Ascending aorta (tissue), 2 donors: ENCODE results near the gene DNAJB8. TPM values are rescaled to one million over a fixed set of nuclear protein-coding genes. Genes with fewer than 3 reads are reported as not detected.

Experiments
- DNase-seq, 2 donors: peaks; one replicate each; pipeline ENCODE4 v3.0.0-alpha.2; 2019; ENCODE audit warnings: low spot score in 2 of 2
- H3K27ac ChIP-seq, 2 donors: fragments of 200-600 bp; sonication (generic); one replicate each; pipeline ENCODE4 v1.5.1; 2016 to 2017; ENCODE audit warnings: mild to moderate bottlenecking in 1 of 2
- H3K27me3 ChIP-seq: fragments of 200-600 bp; sonication (generic); one replicate; pipeline ENCODE4 v1.5.1; 2017
- H3K36me3 ChIP-seq, 2 donors: fragments of 200-600 bp; sonication (generic); one replicate each; pipeline ENCODE4 v1.5.1; 2016
- H3K4me1 ChIP-seq, 2 donors: fragments of 200-600 bp; sonication (generic); one replicate each; pipeline ENCODE4 v1.5.1; 2016 to 2017; ENCODE audit warnings: mild to moderate bottlenecking in 1 of 2
- H3K4me3 ChIP-seq, 2 donors: fragments of 200-600 bp; sonication (generic); one replicate each; pipeline ENCODE4 v1.5.1; 2016 to 2017; ENCODE audit warnings: mild to moderate bottlenecking in 1 of 2
- H3K9me3 ChIP-seq, 2 donors: fragments of 200-600 bp; sonication (generic); one replicate each; pipeline ENCODE4 v1.5.1; 2016
- CTCF ChIP-seq, 3 experiments: fragments of 200-600 bp in 2 of 3; fragments of 450-650 bp in 1 of 3; sonication (generic) in 2 of 3; IDR thresholded peaks; one replicate each; pipeline ENCODE4 v1.5.1; 2016 to 2019; ENCODE audit warnings: antibody characterized with exemption in 3 of 3, mild to moderate bottlenecking in 1 of 3, moderate library complexity in 1 of 3
- intact Hi-C: fragments of 100-400 bp; cut with DNase I; formaldehyde crosslinking; loops from one replicate; pipeline ENCODE4 v1.15.1; 2023
- total RNA-seq: library from RNA; depleted of rRNA; stranded (reverse); fragments of >200 nt; gene quantifications from one replicate; pipeline ENCODE4 v1.1.0, GENCODE V29; 2016

Gene DNAJB8
- total RNA-seq, 1 donor from 2014 or later, result not detected

GRCh38 chr3:128488636-128488990, 21.9 kb upstream of the DNAJB8 start:
- Histone ChIP-seq H3K27ac (peak overlapping the region; percentile 22 to 31), H3K4me3 (peak overlapping the region; percentile 47 to 71), H3K4me1 (peaks cover 23 to 45% of the 10 kb centered on the region in 2 donors), H3K27me3 (peaks cover 74% of the 10 kb centered on the region), H3K9me3 (no peaks in the 10 kb centered on the region), H3K36me3 (no peaks in the 10 kb centered on the region)
- no peak for TF ChIP-seq CTCF (IDR thresholded peaks at IDR 0.05)
- no peak for DNase-seq
- intact Hi-C loops, result loop anchor here (5.0 kb wide), 1 partner anchor 119 kb away; no protein-coding TSS in a partner anchor

GRCh38 chr3:128487813-128488635, 21.3 kb upstream of the DNAJB8 start:
- H3K27me3 ChIP-seq, result peaks cover 70% of the 10 kb centered on the region
- intact Hi-C loops, result loop anchor here (5.0 kb wide), 1 partner anchor 119 kb away; no protein-coding TSS in a partner anchor

DNA sequence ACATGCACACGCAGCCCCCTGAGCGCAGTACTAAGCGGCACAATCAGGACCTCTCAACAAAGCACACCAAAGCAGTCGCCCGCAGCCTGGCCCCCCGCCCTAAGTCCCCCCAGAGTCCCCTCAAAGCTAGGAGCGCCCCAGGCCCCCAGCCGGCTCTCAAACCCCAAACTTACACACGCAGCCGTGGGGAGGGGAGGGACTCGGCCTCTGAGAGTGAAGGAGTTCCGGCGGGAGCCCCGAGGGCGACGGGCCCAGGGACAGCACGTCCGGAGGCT, 20.8 kb upstream of the DNAJB8 start:
- no peak for DNase-seq
- Histone ChIP-seq H3K4me3 (peak overlapping the region; percentile 47 to 71), H3K36me3 (no peaks in the 10 kb centered on the region), H3K4me1 (peaks cover 20 to 39% of the 10 kb centered on the region in 2 donors), H3K27ac (no peak overlapping the region), H3K9me3 (no peaks in the 10 kb centered on the region), H3K27me3 (peaks cover 69% of the 10 kb centered on the region)
- no peak for TF ChIP-seq CTCF (IDR thresholded peaks at IDR 0.05)
- intact Hi-C loops, result loop anchor here (5.0 kb wide), 1 partner anchor 120 kb away; no protein-coding TSS in a partner anchor

More at GRCh38 chr3:128487813-128488635, 21.3 kb upstream of the DNAJB8 start:
- peak in 1 of 2 donors; percentile 83 for DNase-seq
- Histone ChIP-seq H3K9me3 (no peaks in the 10 kb centered on the region), H3K27ac (peak overlapping the region in 1 of 2 donors; percentile 20), H3K4me1 (peaks cover 23 to 45% of the 10 kb centered on the region in 2 donors), H3K36me3 (no peaks in the 10 kb centered on the region), H3K4me3 (peak overlapping the region; percentile 47 to 71)
- no peak for TF ChIP-seq CTCF (IDR thresholded peaks at IDR 0.05)

DNA sequence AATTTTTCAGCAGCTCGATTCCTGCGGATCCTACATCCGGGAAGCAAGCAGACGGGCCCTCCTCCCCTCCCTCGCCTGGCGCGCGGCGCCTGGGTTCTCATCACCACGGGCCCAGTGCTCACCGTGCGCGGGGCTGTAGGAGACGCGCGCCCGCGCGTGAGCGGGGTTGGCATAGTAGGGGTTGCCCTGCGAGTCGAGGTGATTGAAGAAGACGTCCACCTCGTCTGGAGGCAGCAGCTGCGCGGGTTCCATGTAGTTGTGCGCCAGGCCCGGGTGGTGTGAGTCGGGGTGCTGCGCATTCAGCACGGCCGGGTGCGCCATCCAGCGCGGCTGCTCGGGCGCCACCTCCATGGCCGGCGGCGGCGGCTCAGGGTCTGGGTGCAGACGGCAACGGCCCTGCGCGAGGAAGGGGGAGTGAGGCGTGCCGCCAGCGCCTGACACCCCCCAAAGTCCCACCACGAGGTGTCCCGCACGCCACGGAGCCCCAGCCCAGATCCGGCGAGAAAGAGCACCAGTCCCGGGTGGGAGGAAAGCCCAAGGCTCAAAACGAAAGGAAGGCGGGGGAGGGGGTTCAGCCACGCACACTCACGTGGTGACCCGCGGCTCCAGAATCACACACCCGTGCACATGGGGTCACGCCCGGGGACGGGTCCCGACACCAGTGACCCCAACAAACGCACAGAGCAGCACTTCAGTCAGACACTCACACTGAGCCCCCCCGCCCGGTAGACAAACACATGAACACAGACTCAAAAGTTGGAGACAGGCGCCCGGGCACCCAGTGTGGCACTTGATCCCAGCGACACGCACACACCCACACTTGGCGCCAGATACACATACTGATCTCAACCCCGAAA, 20.2 kb upstream of the DNAJB8 start:
- no peaks in the 10 kb centered on the region for H3K9me3 ChIP-seq
- intact Hi-C loops, result loop anchor here (5.0 kb wide), 1 partner anchor 120 kb away; no protein-coding TSS in a partner anchor
- no peak overlapping the region for H3K27ac ChIP-seq
- TF ChIP-seq CTCF (IDR thresholded peaks at IDR 0.05), result no peak
- H3K27me3 ChIP-seq, result peaks cover 65% of the 10 kb centered on the region
- no peak for DNase-seq
- peak overlapping the region; percentile 47 to 71 for H3K4me3 ChIP-seq
- H3K36me3 ChIP-seq, result no peaks in the 10 kb centered on the region
- peaks cover 20 to 36% of the 10 kb centered on the region in 2 donors for H3K4me1 ChIP-seq

DNA sequence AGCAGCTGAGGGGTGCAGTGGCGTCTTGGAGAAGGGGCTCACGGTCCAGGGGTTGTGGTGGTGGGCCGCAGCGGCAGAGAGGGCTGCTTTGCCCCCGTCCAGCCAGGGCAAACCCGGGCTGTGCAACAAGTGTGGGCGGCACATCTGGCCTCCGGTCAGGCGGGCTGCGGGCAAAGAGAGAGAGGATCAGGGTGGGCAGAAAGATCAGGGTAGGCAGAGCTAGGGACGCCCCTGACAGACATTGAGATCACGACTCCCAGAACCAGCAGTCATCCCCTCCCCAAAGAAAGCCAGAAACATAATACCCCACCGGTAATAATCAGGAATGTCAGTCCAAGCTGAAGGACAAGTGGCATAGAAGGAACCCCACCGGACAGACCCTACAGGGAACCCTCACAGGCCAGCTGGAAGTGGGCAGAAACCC, 19.5 kb upstream of the DNAJB8 start:
- Histone ChIP-seq H3K36me3 (no peaks in the 10 kb centered on the region), H3K27ac (no peak overlapping the region), H3K27me3 (peaks cover 64% of the 10 kb centered on the region), H3K4me1 (peaks cover 20 to 34% of the 10 kb centered on the region in 2 donors), H3K4me3 (peak overlapping the region; percentile 47 to 71), H3K9me3 (no peaks in the 10 kb centered on the region)
- TF ChIP-seq CTCF (IDR thresholded peaks at IDR 0.05), result no peak
- intact Hi-C loops, result loop anchor here (5.0 kb wide), 1 partner anchor 121 kb away; no protein-coding TSS in a partner anchor
- no peak for DNase-seq
